Right kidney (tissue), 1 donor: ENCODE results near the gene HES4.

Source experiments
- DNase-seq: peaks from one replicate; pipeline ENCODE4 v3.0.0-alpha.2; 2016

Gene HES4

DNA sequence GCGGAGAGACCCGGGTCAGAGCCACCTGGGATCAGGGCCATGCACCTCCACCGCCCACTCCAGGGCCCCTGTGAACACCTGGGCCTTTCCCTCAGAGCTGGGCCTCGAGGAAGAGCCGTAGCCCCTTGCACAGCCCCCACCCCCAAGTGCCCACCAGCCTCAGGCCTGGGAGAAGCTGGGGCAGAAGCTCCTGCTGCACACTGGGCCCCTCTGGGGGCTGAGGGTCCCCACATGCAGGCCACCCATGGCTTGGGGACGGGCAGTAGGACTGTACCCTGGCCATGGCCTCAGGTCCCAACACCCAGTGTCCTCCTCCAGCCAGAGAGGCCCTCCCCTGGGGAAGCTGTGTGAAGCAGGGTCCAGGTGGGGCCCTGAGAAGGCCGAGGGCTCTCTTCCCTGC is 47.3 kb downstream of the HES4 start:
- no peak for DNase-seq

DNA sequence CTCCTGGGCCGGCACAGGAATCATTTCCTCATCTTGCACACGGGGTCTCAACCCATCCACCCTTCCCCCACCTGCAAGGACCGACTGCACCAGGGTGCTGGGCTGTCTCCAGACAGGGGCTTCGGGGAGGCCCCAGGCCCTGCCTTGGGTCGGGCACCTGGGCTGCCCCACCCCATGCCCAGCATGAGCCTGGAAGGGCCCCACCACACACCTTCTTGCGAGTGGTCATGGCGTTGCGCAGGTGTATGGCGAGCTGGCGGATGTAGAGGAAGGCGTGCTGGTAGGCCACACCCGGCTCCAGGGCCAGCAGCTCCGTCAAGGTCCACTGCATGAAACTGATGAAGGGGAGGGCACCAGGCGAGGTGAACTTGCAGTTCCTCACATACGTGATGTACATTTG is 47.7 kb downstream of the HES4 start:
- no peak for DNase-seq

DNA sequence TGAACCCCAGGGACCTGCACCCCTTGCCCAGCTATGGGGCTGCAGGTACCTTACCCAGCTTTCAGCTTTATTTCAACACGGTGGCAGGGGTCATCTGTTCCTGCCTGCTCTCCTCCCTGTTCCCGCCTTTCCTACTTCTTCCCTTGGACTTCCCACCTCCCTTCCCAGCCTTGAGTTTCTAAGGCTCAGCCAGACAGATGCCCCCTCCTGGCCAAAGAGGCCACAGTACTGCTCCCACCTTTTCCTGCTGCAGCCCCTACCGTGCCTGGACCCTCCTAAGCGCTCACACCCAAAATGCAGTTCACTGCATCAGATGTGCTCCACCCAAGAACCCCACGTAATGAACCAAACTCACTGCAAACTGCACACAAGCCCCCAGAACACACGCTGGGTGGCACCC is 48.5 kb downstream of the HES4 start:
- no peak for DNase-seq

DNA sequence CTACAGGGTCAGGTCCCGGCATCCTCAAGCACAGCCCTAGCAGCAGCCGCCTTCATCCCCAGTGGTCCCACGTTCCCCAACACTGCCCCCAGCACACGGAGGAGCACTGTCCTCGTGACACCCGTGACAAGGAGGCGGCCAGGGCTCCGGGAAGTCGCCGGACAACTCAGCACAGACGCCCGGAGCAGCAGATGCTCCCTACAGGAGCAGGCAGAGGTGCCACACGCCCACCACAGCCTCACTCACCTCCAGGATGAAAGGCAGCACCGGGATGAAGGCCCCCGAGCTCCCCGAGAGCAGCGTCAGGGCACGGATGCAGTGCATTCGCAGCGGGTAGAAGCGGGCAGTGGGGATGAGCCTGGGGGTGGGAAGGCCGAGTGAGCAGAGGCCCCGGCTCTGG is 49.0 kb downstream of the HES4 start:
- DNase-seq, result no peak

DNA sequence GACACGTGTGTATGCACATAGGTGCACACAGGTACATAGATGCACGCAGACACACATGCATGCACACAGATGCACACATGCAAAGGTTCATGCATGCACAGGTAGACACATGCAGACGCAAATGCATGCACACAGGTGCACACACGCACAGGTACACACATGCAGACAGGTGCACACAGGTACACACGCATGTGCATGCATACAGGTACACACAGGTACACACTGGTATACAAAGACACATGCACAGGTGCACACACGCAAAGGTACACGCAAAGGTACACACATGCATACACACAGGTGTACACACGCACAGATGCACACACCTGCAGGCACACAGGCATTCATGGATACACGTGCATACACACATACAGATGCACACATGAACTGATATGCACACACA is 49.6 kb downstream of the HES4 start:
- DNase-seq, result no peak
